Activated naive CD8-positive, alpha-beta T cell (primary cell): ENCODE data around the gene WDR4.
"Not testable (repeated sequence)": the region's sequence is repeated elsewhere in the genome, so short reads cannot be mapped to it uniquely, and the experiment has no call there.

Experiments
- H3K27ac Mint-ChIP-seq: one replicate; pipeline ENCODE4 v1.8.0; 2021; ENCODE audit warnings: mixed read lengths
- H3K27me3 Mint-ChIP-seq: one replicate; pipeline ENCODE4 v1.8.0; 2021; ENCODE audit warnings: mixed read lengths
- H3K36me3 Mint-ChIP-seq: one replicate; pipeline ENCODE4 v1.8.0; 2021; ENCODE audit warnings: mixed read lengths
- H3K4me1 Mint-ChIP-seq: one replicate; pipeline ENCODE4 v1.8.0; 2021; ENCODE audit warnings: low read depth, mixed read lengths
- H3K4me3 Mint-ChIP-seq: one replicate; pipeline ENCODE4 v1.8.0; 2021; ENCODE audit warnings: mild to moderate bottlenecking, mixed read lengths
- H3K9me3 Mint-ChIP-seq: one replicate; pipeline ENCODE4 v1.8.0; 2021; ENCODE audit warnings: low read depth, mixed read lengths

WDR4 gene

GRCh38 chr21:42850866-42851391 lies 28.4 kb downstream of the WDR4 start:
- H3K36me3 Mint-ChIP-seq, result peaks cover 4% of the 10 kb centered on the region
- no peaks in the 10 kb centered on the region for H3K27me3 Mint-ChIP-seq
- no peaks in the 10 kb centered on the region for H3K9me3 Mint-ChIP-seq
- peaks cover 4% of the 10 kb centered on the region for H3K4me1 Mint-ChIP-seq
- no peak overlapping the region for H3K27ac Mint-ChIP-seq
- no peak overlapping the region for H3K4me3 Mint-ChIP-seq

- Mint-ChIP-seq H3K4me3 (no peak overlapping the region), H3K27ac (no peak overlapping the region), H3K4me1 (peaks cover 5% of the 10 kb centered on the region), H3K36me3 (peaks cover 4% of the 10 kb centered on the region), H3K27me3 (no peaks in the 10 kb centered on the region), H3K9me3 (no peaks in the 10 kb centered on the region)
Measured at GRCh38 chr21:42850463-42850862, 28.9 kb downstream of the WDR4 start.

GRCh38 chr21:42849759-42850412 lies 29.5 kb downstream of the WDR4 start:
- peaks cover 9% of the 10 kb centered on the region for H3K4me1 Mint-ChIP-seq

GRCh38 chr21:42848932-42849758 lies 30.2 kb downstream of the WDR4 start:
- no peaks in the 10 kb centered on the region for H3K27me3 Mint-ChIP-seq
- H3K36me3 Mint-ChIP-seq, result peaks cover 6% of the 10 kb centered on the region
- no peaks in the 10 kb centered on the region for H3K9me3 Mint-ChIP-seq
- no peak overlapping the region for H3K27ac Mint-ChIP-seq
- peaks cover 11% of the 10 kb centered on the region for H3K4me1 Mint-ChIP-seq
- H3K4me3 Mint-ChIP-seq, result no peak overlapping the region

More at GRCh38 chr21:42849759-42850412, 29.5 kb downstream of the WDR4 start:
- no peaks in the 10 kb centered on the region for H3K9me3 Mint-ChIP-seq
- H3K27me3 Mint-ChIP-seq, result no peaks in the 10 kb centered on the region
- H3K36me3 Mint-ChIP-seq, result peaks cover 6% of the 10 kb centered on the region
- no peak overlapping the region for H3K4me3 Mint-ChIP-seq
- no peak overlapping the region for H3K27ac Mint-ChIP-seq

- Mint-ChIP-seq H3K4me1 (peaks cover 12% of the 10 kb centered on the region), H3K4me3 (peak overlapping the region; percentile 5)
- H3K27ac Mint-ChIP-seq, H3K36me3 Mint-ChIP-seq, H3K27me3 Mint-ChIP-seq, H3K9me3 Mint-ChIP-seq: not testable (repeated sequence)
Measured at GRCh38 chr21:42848144-42848931, 31.0 kb downstream of the WDR4 start.

- no peak overlapping the region for H3K27ac Mint-ChIP-seq
- no peaks in the 10 kb centered on the region for H3K27me3 Mint-ChIP-seq
- peaks cover 9% of the 10 kb centered on the region for H3K36me3 Mint-ChIP-seq
- H3K4me3 Mint-ChIP-seq, result no peak overlapping the region
- H3K9me3 Mint-ChIP-seq, result no peaks in the 10 kb centered on the region
- peaks cover 12% of the 10 kb centered on the region for H3K4me1 Mint-ChIP-seq
Measured at GRCh38 chr21:42847726-42848125, 31.6 kb downstream of the WDR4 start.

GRCh38 chr21:42847051-42847707 lies 32.2 kb downstream of the WDR4 start:
- peaks cover 12% of the 10 kb centered on the region for H3K4me1 Mint-ChIP-seq
- H3K27me3 Mint-ChIP-seq, result no peaks in the 10 kb centered on the region
- H3K4me3 Mint-ChIP-seq, result no peak overlapping the region
- no peaks in the 10 kb centered on the region for H3K9me3 Mint-ChIP-seq
- no peak overlapping the region for H3K27ac Mint-ChIP-seq
- peaks cover 9% of the 10 kb centered on the region for H3K36me3 Mint-ChIP-seq

GRCh38 chr21:42846221-42846620 lies 33.1 kb downstream of the WDR4 start:
- Mint-ChIP-seq H3K27me3 (no peaks in the 10 kb centered on the region), H3K27ac (no peak overlapping the region), H3K9me3 (no peaks in the 10 kb centered on the region), H3K4me1 (peaks cover 12% of the 10 kb centered on the region), H3K4me3 (no peak overlapping the region), H3K36me3 (peaks cover 9% of the 10 kb centered on the region)

- Mint-ChIP-seq H3K4me1 (peaks cover 12% of the 10 kb centered on the region), H3K9me3 (no peaks in the 10 kb centered on the region), H3K36me3 (peaks cover 9% of the 10 kb centered on the region), H3K27me3 (no peaks in the 10 kb centered on the region), H3K4me3 (no peak overlapping the region), H3K27ac (no peak overlapping the region)
Measured at GRCh38 chr21:42845296-42845965, 33.9 kb downstream of the WDR4 start.

GRCh38 chr21:42844411-42845113 lies 34.8 kb downstream of the WDR4 start:
- H3K4me1 Mint-ChIP-seq, result peaks cover 12% of the 10 kb centered on the region

GRCh38 chr21:42843056-42843455 lies 36.3 kb downstream of the WDR4 start:
- H3K4me1 Mint-ChIP-seq, result peaks cover 10% of the 10 kb centered on the region
- no peak overlapping the region for H3K4me3 Mint-ChIP-seq
- H3K9me3 Mint-ChIP-seq, result no peaks in the 10 kb centered on the region
- H3K27ac Mint-ChIP-seq, result no peak overlapping the region
- peaks cover 4% of the 10 kb centered on the region for H3K36me3 Mint-ChIP-seq
- no peaks in the 10 kb centered on the region for H3K27me3 Mint-ChIP-seq

More at GRCh38 chr21:42844411-42845113, 34.8 kb downstream of the WDR4 start:
- no peak overlapping the region for H3K27ac Mint-ChIP-seq
- H3K4me3 Mint-ChIP-seq, result no peak overlapping the region
- H3K27me3 Mint-ChIP-seq, result no peaks in the 10 kb centered on the region
- no peaks in the 10 kb centered on the region for H3K9me3 Mint-ChIP-seq
- H3K36me3 Mint-ChIP-seq, result peaks cover 9% of the 10 kb centered on the region

GRCh38 chr21:42841916-42842655 lies 37.3 kb downstream of the WDR4 start:
- H3K27me3 Mint-ChIP-seq, H3K36me3 Mint-ChIP-seq: not testable (repeated sequence)

More at GRCh38 chr21:42841916-42842655, 37.3 kb downstream of the WDR4 start:
- not testable (repeated sequence) for H3K4me3 Mint-ChIP-seq, H3K4me1 Mint-ChIP-seq, H3K9me3 Mint-ChIP-seq, H3K27ac Mint-ChIP-seq
